DMS153 treated with DMSO at 0.1 percent for 48 hours (cell line): Measurements from ENCODE around the gene UBE3B.

ENCODE experiments used
- DNase-seq: peaks from one replicate; lab custom pipeline; 2025; ENCODE audit not compliant: unreplicated experiment; lab: John Stamatoyannopoulos, UW

The UBE3B gene

DNA sequence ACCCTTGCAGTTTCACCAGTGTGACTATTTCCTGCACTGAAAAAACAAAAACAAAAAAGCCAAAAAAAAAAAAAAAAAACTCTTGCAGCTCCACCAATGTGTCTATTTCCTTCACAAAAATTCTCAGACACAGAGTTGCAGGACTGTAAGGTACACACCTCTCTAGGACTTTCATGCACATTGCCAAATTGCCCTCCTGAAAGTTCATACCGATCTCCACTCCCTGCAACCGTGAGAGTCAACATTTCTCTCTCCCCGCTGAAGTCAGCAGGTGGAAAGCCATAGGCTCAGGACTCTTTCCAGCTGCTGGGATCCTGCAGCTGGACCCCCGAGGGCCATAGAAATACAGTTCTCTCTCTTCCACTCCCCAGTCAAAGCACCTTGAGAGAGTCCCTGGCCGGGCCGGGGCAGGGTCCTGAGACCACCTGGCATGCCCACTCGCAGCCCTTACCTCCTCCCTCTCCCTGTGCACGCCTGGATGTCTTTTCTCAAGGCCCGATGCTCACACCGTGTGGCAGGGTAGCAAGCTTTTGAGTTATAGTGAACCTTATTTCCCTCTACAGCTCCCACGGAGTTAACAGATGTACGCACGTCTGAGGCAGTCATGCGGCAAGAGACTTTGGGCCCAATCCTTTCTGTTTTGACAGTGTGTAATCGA, 72.3 kb downstream of the UBE3B start:
- no peak for DNase-seq

GRCh38 chr12:109550281-109550680, 72.8 kb downstream of the UBE3B start:
- no peak for DNase-seq

GRCh38 chr12:109551108-109551507, 73.7 kb downstream of the UBE3B start:
- no peak for DNase-seq

GRCh38 chr12:109552971-109553370, 75.5 kb downstream of the UBE3B start:
- no peak for DNase-seq

- no peak for DNase-seq
These were observed 76.0 kb downstream of the UBE3B start for GRCh38 chr12:109553483-109553882.

GRCh38 chr12:109553906-109554500, 76.6 kb downstream of the UBE3B start:
- no peak for DNase-seq

DNA sequence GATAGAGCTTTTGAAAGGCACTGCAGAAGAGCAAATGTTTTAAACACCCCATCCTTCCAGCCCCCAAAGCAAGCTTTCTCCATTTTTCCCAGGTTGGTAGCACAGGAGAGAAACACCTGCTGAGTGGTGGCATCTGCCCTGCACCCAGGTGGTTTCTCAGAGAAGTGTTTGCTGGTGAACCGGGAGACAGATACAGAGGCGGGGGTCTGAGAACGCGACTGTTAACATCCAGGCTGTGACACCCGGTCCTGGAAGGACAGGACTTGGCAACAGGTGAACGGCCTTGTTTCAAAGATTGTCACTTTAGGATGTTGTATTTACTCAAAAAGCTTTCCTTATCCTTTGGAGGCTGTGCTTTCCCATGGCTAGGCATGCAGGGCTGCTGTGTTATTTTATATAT, 77.3 kb downstream of the UBE3B start:
- DNase-seq, result no peak

- DNase-seq, result no peak
These were observed 78.2 kb downstream of the UBE3B start for GRCh38 chr12:109555431-109556315.

- DNase-seq, result no peak
These were observed 79.8 kb downstream of the UBE3B start for GRCh38 chr12:109557200-109557599.

DNA sequence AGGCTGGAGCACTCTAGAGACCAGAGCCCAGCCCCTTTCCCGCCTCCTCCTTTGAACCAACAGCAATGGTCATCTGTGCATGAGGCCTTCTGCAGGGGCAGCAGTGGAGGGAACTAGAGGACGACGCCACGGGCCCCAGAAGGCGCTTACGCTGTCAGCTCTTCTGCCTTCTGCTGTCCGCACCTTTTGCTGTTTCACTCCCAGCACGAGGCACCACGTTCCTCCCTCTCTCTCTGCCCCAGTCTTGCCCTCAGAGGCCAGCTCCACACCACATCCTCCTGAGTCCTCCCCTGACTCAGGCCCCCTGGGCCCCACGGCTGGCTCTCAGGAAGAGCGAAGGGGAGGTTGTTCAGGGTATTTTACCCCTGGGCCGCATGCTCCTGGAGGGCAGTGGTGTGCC, 80.4 kb downstream of the UBE3B start:
- DNase-seq, result no peak

GRCh38 chr12:109558374-109559199, 81.2 kb downstream of the UBE3B start:
- no peak for DNase-seq

DNA sequence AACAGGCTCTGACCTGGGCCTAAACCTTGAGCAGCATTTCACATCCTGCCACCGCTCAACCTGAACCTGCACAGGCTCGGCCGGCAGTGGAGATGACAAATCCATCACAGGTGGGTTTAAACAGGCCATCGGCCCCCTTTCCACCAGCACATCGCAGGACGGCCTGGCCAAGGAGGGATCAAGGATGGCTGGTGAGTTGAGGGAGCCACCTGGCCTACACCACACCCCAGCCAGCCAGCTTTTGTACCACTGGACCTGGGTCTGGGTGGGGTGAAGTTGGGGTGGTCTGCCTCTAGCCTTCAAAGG, 81.7 kb downstream of the UBE3B start:
- no peak for DNase-seq

- no peak for DNase-seq
These were observed 82.2 kb downstream of the UBE3B start for GRCh38 chr12:109559601-109560000.

DNA sequence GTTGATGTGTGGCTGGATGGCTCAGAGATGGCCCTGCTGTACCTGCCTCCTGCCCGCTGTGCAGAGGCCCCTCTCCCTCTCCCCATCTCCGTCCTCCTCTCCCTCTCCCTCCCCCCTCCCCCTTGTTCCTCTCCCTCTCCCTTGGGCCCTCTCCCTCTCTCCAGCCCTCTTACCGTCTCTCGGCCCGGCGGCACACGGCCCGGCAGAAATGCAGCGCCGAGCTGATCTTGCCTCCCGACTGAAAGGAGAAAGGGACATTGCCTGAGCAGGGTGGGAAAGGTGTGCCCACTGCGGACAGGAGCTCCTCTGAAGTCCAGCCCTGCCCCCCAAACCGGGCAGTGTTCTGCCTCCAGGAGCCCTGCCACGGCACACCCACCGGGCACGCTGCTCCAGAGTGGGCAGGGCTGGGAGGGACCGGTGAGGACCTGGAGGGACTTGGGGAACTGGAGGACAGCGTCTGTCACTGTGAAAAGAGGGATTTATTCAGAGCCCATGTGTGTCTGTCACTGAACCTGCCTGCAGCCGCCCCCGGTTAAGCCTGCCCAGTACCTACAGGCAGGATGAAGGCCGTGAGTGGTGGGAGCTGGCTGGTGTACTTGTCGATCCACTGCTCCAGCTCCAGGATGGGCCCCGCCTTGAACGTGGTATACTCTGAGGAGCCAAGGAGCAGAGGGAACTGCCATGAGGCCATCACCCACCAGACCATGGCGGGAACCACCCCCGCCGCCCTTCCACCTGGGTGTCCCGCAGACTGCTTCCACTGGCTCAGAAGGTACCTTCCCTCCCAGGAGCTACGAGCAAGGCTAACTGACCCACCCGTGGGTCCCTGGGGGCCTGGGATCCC, 83.7 kb downstream of the UBE3B start:
- no peak for DNase-seq

DNA sequence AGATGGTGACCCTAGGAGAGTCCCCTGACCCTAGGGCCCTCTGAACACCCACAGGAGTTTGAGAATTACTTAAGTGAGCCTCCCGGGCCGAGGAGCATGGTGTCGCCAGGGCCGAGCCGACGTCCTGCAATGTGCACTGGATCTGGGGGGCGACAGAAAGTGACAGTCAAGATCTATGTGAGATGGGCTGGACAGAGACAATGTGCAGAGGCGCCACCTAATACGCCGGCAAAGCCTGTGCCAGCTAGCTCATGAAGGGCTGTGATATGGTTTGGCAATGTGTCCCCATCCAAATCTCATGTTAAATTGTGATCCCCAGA, 84.2 kb downstream of the UBE3B start:
- no peak for DNase-seq

DNA sequence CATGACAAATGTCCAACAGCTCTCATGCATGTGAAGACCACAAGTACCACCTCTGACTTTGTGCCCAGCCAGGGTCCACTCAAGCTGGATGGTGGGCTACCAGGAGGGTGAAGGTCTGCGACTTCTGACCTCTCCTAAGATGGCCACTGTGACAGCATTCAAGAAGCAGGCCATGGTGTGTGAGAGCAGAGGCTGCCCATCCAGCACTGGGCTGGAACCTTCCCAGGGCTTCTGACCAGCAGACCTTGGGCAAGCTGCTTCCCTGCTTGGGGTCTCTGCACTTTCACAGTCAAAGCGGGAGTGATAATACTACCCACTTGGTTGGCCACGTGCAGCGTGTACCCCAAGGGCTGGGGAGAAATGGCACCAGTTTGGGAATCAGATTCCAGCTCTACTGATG, 85.4 kb downstream of the UBE3B start:
- DNase-seq, result no peak

GRCh38 chr12:109563291-109564284, 86.2 kb downstream of the UBE3B start:
- DNase-seq, result no peak

- DNase-seq, result no peak
These were observed 89.0 kb downstream of the UBE3B start for GRCh38 chr12:109566424-109566823.

GRCh38 chr12:109567296-109567695, 89.9 kb downstream of the UBE3B start:
- DNase-seq, result no peak
